Cardiac muscle cell (in vitro differentiated cells and primary cell): ENCODE results near the gene CAD. TPM values are rescaled to one million over a fixed set of nuclear protein-coding genes. Genes with fewer than 3 reads are reported as not detected.
A peak's percentile ranks its signal among the peaks of the same experiment; 100 is the strongest.
"Not testable (repeated sequence)": the region's sequence is repeated elsewhere in the genome, so short reads cannot be mapped to it uniquely, and the experiment has no call there.

ENCODE experiments used
- DNase-seq, 2 donors: peaks; one replicate each; pipeline versions ENCODE4 v3.0.0 to v3.0.0-alpha.2; 2010 to 2017; ENCODE audit warnings: low read depth in 1 of 2, low spot score in 1 of 2
- H3K27ac ChIP-seq: fragments of 200-600 bp; sonication (generic); 2 replicates; pipeline ENCODE4 v1.5.1; 2016
- H3K27me3 ChIP-seq: fragments of 200-600 bp; sonication (generic); 2 replicates; pipeline ENCODE4 v1.6.0; 2016; ENCODE audit warnings: control low read depth
- H3K36me3 ChIP-seq: fragments of 200-600 bp; sonication (generic); 2 replicates; pipeline ENCODE4 v1.5.1; 2016; ENCODE audit warnings: control low read depth
- H3K4me1 ChIP-seq: fragments of 200-600 bp; sonication (generic); 2 replicates; pipeline ENCODE4 v1.8.1; 2017; ENCODE audit warnings: low read depth, mild to moderate bottlenecking, mixed run types
- H3K4me3 ChIP-seq: fragments of 200-600 bp; sonication (generic); 2 replicates; pipeline ENCODE4 v1.5.1; 2016; ENCODE audit warnings: mild to moderate bottlenecking
- H3K9me3 ChIP-seq: fragments of 200-600 bp; sonication (generic); 2 replicates; pipeline ENCODE4 v1.5.1; 2017; ENCODE audit warnings: low read depth, mild to moderate bottlenecking, control low read depth
- polyA plus RNA-seq: library from polyadenylated mRNA; unstranded; fragments of >200 nt; fragmentation: Nextera tagmentation; extraction: Ambion mirVana; gene quantifications from 2 replicates; pipeline ENCODE4 v1.2.1, GENCODE V29; 2016
- total RNA-seq: library from RNA; depleted of rRNA; stranded (reverse); fragments of >200 nt; gene quantifications from 2 replicates; pipeline ENCODE4 v1.2.3, GENCODE V29; 2016
- TF ChIP-seq, protein P1 (sequence below): IDR thresholded peaks from 2 replicates; pipeline ENCODE4 v1.5.1; 2012; ENCODE audit warnings: low read depth, mild to moderate bottlenecking, low read length

CAD gene
- total and polyA plus RNA-seq, 2 experiments from 2014 or later = 30.1 to 51.7 TPM

DNA sequence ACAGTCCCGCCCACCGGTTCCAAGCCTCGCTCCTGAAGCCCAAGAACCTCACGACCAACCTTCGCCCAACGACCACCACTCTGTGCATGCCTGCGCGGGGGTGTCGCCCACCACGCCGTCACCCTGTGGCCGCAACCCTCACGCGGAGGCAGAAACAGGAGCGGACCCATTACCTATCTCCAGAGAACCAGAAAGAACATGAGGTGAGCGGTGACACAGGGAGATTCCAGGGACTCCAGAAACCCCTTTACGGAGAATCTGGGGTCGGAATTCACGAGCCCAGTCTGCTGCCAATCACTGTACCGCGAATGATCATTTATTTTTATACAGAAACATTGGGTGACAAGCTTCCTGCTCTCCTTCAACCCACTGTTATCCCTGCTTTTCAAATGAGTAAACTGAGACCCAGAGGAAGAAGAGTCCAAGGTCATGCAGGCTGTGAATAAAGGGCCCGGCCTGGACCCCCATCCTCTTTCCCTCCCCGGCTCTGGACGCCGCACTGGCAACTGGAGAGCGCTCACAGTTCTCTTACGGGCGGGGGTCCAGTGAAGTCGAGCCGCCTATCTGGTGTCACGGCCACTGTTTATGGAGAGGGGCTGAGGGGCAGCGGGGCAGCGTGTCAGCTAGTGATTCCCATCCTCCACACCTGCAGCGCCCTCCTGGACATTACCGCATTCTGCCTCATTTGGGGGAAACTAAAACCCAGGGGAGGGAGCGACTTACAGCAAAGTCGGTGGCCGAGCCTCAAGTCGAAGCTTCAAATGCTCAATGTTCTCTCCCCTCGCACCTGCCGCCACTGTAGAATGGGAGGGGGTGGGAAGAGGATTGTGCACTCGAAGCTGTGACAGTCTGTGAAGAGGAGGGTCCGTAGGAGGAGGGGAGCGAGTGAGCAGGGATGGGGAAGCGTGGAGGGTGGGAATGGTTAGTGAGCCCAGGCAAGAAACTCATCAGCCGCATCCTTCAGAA is 46.4 kb downstream of the CAD start:
- TF ChIP-seq, protein P1, sequence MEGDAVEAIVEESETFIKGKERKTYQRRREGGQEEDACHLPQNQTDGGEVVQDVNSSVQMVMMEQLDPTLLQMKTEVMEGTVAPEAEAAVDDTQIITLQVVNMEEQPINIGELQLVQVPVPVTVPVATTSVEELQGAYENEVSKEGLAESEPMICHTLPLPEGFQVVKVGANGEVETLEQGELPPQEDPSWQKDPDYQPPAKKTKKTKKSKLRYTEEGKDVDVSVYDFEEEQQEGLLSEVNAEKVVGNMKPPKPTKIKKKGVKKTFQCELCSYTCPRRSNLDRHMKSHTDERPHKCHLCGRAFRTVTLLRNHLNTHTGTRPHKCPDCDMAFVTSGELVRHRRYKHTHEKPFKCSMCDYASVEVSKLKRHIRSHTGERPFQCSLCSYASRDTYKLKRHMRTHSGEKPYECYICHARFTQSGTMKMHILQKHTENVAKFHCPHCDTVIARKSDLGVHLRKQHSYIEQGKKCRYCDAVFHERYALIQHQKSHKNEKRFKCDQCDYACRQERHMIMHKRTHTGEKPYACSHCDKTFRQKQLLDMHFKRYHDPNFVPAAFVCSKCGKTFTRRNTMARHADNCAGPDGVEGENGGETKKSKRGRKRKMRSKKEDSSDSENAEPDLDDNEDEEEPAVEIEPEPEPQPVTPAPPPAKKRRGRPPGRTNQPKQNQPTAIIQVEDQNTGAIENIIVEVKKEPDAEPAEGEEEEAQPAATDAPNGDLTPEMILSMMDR = no peak
- peak overlapping the region; percentile 8 for H3K27ac ChIP-seq
- H3K27me3 ChIP-seq = peaks cover 4% of the 10 kb centered on the region
- H3K4me3 ChIP-seq = peak overlapping the region; percentile 92
- no peaks in the 10 kb centered on the region for H3K36me3 ChIP-seq
- no peaks in the 10 kb centered on the region for H3K9me3 ChIP-seq
- peaks cover 23% of the 10 kb centered on the region for H3K4me1 ChIP-seq
- peak in 1 of 2 donors; percentile 38 for DNase-seq

DNA sequence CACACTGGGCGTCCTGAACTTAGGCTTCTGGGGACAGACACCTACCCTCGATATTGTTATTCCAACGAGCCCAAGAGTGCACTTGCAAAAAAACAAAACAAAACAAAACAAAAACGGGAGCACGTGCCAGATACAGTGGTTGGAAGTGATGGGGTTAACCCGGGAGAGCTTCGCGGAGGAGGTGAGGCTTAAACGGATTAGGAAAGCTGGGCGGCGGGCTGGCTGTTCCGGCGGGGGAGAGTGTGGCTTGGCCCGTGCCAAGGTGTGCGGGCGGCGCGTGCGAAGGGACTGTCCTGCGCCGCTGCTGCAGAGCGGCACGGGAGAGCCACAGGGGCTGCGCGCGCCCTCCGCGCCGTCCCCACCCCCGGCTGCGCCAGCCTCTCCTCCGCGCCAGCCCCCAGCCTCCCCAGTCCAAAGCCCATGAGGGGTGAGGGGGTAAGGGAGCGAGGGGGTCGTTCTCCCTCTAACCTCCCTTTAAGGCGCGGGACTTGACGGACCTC is 47.1 kb downstream of the CAD start:
- no peaks in the 10 kb centered on the region for H3K9me3 ChIP-seq
- peak in 1 of 2 donors; percentile 42 for DNase-seq
- no peaks in the 10 kb centered on the region for H3K36me3 ChIP-seq
- H3K27ac ChIP-seq = peak overlapping the region; percentile 7
- TF ChIP-seq, protein P1 = no peak
- peak overlapping the region; percentile 92 for H3K4me3 ChIP-seq
- H3K27me3 ChIP-seq = peaks cover 4% of the 10 kb centered on the region
- peaks cover 26% of the 10 kb centered on the region for H3K4me1 ChIP-seq

DNA sequence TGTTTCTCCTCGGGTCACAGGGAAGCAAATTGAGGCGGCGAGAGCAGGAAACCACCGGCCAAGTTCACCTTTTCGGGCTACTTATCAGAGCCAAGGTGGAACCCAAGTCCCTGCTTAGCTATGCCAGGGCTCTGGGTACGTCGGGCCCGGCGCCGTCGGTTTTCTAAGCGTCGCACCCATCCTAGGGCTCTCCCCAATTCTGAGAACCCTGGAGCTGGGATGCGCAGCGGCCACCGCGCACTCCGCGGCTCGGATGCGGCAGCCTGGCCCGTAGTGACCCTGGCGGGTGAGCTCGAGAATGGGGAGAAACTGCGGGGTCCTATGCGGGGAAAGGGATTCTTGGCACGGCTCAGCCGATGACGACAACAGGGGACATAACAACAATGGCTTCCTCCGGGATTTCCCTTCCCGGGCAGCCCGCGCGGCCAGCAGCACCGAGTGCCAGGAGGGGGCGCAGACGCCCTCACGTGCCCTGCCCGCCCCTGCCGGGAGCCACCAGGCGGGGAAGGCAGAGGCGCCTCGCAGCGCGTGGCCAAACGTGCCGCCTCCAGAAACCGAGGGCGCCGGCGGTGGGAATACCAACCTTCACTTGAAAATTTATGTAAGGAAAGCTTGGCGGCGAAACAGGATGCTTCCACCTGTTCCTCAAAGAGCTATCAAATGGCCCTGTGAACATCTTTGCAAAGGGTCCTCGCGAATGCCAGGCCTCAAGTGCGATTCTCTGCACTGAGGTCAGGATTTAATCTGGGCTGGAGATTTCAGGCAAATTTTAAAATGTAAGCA is 47.8 kb downstream of the CAD start:
- H3K27me3 ChIP-seq = peaks cover 4% of the 10 kb centered on the region
- H3K4me3 ChIP-seq = peak overlapping the region; percentile 92
- H3K4me1 ChIP-seq = peaks cover 27% of the 10 kb centered on the region
- H3K9me3 ChIP-seq = no peaks in the 10 kb centered on the region
- no peaks in the 10 kb centered on the region for H3K36me3 ChIP-seq
- TF ChIP-seq, protein P1 = peak; percentile 62
- peak overlapping the region; percentile 7 for H3K27ac ChIP-seq
- peak; percentile 55 to 90 for DNase-seq

DNA sequence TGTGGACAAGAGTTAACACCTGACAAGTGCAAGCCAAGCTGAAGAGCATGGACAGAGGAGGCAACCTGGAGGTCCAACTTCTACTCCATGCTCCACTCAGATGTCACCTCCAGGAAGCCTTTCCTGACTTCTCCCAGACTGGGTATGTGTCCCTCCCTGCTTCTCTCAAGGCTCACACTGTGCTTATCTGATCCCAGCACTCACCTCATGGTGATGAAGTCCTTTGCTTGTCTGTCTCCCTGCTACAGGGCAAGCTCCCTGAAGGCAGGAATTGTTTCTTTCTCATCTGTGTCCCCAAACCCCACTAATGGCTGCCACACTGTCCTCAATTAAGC is 48.3 kb downstream of the CAD start:
- TF ChIP-seq, protein P1 = no peak
- Histone ChIP-seq H3K4me1 (peaks cover 29% of the 10 kb centered on the region), H3K36me3 (no peaks in the 10 kb centered on the region), H3K27me3 (peaks cover 4% of the 10 kb centered on the region), H3K9me3 (no peaks in the 10 kb centered on the region), H3K4me3 (no peak overlapping the region), H3K27ac (no peak overlapping the region)
- no peak for DNase-seq

DNA sequence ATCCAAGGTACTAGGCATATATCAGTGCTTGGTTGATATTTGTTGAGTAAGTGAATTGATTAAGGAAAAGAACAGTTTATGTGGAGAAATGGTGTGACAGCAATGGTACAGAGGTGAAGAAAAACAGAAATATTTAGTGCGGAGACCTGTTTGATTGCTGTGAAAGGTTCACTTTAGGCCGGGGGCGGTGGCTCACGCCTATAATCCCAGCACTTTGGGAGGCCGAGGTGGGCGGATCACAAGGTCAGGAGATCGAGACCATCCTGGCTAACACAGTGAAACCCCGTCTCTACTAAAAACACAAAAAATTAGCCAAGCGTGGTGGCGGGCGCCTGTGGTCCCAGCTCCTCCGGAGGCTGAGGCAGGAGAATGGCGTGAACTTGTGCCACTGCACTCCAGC is 51.1 kb downstream of the CAD start:
- not testable (repeated sequence) for H3K27me3 ChIP-seq, H3K9me3 ChIP-seq, H3K27ac ChIP-seq, H3K36me3 ChIP-seq, H3K4me3 ChIP-seq, DNase-seq
- peaks cover 44% of the 10 kb centered on the region for H3K4me1 ChIP-seq
